Amygdala (tissue), 56 donors: ENCODE data around the gene ZMYM3.

Source experiments
- DNase-seq, 56 donors: peaks; one replicate each; lab custom pipeline; 2025; lab: John Stamatoyannopoulos, UW

The ZMYM3 gene

DNA sequence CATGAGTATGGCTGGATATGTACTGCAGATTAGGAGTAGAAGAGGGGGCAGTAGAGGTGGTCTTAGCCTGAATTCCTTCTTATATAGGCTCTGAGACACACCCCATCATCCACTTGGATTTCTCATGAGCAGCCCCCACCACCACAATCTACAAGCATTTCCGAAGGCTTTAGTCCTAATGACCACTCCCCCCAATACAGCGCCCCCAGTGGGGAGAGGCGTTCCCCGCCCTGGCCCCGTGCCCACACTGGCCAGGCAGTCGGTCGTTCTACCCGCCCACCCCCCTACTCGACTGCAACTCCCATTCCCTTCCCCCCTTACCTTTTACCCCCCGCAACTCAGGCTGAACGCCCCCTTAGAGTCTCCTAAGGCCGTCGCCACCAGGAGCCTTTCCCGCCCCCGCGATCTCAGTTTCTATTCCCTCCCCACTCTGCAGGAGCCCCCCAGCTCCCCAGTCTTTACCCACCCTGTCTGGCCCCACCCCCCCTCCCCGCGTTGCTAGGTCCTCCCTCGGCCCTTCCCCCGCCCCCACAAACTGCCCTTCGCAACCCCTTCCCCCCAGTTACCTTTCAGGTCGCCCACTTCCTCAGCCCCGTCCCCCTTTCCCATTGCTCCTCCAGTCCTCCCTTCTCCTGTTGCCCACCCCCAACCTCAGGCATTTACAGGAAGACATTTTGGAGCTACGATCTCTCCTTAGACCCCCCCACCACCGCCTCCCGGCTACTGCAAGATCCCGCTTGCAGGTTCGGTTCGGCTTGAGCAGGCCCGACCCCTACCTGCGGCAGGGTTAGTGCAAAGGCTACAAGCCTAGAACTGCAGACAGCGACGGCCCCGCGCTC, 468 bp downstream of the ZMYM3 start:
- peak in 26 of 56 donors; percentile 1 to 49 (median 6) for DNase-seq

DNA sequence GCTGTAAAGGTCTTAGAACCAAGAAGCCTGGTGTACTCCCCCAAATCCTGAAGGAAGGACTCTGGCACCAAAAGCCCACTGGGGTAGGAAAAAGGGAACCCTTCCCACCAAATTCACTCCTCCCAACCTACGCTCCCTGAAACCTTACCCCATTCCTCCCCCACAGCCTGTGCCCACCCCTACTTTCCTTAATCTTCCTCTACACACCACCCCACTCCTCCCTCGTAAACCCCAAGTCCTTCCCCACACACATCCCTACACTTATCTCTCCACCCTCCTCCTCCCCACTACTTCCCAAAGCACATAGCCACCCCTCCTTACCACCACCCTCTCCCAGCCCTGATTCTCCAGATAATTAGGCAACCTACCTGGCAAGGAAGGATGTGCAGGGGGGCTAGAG, 1.7 kb downstream of the ZMYM3 start:
- no peak for DNase-seq

DNA sequence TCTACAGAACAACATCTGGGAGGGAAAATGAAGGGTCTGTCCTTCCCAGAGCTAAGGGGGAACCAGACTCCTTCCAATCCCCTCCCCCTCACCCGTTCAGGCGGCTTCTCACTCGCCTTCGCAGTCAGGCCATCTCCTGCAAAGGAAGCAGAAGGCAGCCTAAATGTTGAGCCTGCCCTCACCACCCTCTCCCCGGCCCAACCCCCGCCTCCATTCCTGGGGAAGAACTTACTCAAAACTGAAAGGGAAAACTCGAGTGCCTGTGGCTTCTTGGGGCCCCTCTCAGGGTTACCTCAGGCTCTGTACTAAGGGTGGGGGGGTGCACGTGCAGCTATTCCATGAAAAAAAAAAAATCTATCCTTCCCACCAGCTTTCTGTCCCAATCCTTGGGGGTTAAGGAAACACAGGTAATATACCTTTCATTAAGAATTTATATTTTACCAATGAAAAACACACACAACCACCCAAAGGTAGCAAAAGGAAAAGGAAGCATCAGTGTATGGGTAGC, 2.4 kb downstream of the ZMYM3 start:
- DNase-seq = no peak

DNA sequence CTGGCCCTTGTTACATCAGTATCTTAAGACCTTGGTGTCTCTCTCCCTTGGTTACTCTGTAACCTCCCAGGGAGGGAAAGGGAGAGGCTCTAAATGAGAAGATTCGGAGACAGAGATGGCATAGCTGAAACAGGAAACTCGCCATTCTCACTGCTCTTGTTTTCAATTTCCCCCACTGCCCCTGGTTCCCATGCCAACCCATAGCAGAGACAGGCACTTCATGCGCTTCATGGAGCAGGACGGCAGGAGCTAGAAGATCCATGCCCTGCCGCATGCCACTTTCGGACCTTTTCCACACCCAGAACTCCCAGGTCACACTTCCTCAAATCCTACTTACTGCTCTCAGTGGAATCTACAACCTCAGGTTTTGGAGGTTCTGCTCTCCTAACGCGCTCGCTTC, 3.1 kb downstream of the ZMYM3 start:
- no peak for DNase-seq

DNA sequence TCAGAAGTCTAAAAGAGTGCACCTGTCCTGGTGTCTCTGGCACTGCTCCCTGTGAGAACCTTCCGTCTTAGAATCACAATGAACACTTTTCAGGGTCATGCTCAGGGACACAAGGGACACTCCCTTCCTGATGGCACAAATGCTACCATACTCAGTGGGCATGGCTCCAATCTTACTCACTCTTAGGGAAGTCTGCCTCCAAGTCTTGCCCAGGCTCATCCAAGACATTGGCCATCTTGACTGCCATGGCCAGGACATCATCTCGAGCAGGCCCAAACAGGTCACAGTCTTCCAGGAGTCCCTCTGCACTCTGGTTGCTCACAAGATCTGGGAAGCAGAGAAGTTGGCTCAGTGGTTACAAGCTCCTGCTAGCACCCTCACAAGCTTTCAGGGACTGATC, 8.8 kb downstream of the ZMYM3 start:
- DNase-seq = no peak

DNA sequence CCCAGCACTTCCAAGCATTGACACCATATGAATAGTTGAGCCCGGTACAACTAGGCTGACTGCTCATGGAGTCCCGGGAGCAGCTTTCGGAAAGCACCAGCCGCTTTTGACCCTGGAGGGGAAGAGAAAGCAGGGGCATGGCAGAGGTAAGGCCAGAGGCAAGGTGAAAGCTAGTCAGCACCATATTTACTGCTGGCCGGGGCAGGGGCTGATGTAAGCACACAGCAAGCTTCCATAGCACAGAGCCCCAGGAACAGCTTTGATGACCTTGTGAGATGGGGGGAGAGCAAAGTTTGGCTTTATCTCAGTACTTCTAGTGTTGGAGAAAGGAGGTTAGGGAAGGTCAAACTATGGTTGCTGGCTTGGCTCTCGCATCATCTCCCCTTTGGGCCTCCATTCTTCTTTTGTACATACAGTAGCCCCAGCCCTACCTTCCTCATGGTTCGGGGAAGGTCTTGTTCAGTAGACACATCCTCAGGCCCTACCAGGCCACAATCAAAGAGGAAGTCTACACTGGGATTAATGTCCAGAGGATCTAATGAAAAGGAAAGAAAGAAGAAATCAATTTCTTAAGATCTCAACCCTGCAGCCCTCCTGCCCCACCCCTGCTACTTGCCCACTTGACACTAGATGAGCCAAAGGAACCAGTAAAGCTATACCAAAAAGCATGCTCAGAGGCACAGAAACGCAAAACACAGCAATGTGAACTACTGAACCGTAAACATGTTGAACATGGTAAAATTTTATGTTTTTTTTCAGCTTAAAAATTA, 9.4 kb downstream of the ZMYM3 start:
- no peak for DNase-seq

DNA sequence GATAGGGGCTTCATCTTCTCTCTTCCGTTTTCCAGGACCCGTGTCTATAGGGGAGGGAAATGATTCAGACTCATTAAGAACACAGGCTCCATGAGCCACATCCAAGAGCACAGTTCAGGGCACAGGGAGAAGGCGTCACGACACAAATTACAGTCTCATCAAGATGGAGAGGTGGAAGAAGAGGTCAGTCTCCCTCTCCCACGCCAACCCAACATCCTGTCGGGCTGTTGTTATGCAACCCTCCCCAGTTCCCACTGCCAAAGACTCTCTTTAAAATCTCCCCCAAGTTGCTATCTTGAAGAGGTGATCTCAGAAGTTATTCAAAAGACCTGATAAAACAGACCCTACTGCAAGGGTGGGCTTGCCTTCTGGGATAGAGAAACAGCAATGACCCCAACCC, 12.6 kb downstream of the ZMYM3 start:
- DNase-seq = no peak

DNA sequence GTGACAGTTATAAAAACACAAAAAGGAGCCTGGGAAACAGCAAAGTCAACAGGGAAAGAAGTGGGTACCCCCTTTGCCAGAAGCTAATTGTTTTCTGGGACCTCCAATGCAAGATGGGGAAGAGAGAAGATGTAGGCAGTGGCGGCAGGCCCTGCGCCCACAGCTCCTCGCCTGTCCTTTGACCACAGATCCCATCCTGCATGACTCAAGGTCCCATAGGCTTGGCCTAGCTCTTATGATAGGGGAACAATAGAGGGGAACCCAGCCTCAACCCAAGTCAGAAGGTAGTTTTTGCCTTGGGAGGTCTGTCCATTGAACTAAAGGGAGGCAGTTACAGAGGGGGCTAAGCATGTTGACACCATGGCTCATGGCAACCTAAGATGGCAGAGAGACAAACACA, 14.2 kb downstream of the ZMYM3 start:
- no peak for DNase-seq

DNA sequence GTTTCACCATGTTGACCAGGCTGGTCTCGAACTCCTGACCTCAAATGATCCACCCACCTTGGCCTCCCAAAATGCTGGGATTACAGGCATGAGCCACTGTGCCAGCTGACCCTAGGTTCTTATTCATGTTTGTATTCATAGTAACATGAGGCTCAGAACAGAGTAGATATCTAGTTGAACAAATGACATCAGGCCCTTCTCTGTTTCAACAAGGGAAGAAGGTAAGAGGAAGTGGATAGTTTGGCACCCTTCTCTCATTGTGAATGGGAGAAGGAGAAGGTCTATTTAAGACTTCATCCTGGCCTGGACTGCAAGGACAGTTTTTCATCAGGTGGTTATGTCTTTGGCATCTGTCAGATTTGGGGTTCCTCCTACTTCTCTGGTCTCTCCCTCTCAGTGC, 17.1 kb downstream of the ZMYM3 start:
- DNase-seq = no peak

DNA sequence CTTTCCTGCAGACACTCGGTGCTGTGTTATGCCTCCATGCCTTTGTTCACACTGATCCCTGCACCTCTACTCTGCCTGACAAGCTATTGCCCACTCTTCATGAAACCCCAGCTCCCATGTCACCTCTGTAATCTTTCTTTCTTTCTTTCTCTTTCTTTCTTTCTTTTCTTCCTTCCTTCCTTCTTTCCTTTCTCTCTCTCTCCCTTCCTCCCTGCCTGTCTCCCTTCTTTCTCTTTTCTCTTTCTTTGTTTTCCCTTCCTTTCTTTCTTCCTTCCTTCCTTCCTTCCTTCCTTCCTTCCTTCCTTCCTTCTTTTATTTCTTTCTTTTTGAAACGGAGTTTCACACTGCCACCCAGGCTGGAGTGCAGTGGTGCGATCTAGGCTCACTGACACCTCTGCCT, 18.5 kb downstream of the ZMYM3 start:
- no peak for DNase-seq

DNA sequence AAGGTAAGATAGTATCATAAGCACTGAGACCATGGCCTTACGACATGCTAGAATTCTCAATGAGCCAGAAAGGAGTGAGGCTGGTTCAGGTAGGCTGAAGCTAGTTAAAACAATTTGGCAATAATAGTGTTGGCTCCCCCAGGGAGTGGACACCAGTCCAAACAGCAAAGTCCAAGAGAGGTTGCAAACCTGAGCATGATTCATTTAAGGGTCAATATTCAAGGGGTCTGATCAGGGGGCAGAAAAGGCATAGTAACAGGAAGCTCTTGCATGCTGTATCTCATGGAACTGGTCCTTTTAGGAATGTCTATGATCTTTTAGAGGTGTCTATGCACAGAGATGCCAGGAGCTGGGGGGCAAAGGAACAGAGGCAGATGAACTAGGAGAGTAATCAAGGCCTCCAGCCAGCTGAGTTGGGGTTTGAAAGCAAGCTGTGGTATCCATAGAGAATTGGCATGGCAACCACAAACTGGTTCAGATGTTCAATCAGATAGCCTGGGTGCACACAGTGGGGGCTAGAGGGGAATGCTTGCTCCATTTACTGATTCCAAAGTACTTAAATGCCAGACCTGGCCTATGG, 25.8 kb downstream of the ZMYM3 start:
- DNase-seq = no peak

DNA sequence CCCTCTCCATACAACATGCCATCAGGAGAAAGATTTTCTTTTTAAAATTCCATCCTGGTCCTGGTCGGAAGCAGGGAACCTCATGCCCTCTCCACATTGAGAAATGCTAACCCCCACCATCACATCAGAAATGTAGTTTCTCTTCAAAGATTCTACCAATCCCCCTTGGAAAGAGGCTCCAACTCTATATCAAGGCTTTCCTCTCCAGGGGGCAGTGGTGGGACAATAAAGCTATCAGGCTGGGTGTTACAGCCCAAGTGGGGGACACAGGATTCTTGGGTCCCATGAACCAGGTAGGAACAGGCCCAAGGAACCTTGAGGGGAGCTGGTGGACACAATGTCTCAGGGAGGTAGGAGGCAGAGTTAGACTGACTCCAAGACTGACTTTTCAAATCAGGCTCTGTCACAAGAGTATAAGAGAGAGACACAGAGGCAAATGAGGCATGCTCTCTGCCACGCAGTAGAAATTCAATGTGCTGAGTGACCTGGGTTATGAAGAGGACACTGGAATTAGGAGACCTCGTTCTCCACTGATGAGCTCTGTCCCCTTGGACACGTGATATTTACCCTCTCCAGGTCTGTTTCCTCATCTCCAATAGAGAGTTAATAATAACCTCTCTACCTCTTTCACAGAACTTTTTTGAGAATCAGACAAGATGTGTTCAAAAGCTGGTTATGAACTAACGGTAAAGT, 26.4 kb downstream of the ZMYM3 start:
- DNase-seq = peak in 1 of 56 donors; percentile 3

DNA sequence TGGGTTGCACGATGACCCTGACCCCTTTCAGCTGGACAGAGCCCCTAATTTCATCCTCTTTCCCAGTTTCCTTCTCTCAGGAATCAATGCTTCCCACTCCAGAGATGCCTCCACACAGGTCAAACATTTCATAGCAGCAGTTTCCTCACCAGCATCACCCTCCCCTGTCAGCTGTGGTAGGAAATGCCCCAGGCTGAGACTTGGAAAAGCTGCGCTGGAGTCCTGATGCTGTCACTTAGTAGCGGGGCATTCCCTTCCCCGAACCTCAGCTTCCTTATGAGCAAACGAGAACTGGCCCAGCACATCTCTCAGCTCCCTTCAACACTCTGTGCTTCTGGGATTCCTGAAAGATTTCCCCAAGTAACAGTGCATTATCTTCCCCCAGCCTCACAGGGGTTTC, 28.3 kb downstream of the ZMYM3 start:
- DNase-seq = no peak

DNA sequence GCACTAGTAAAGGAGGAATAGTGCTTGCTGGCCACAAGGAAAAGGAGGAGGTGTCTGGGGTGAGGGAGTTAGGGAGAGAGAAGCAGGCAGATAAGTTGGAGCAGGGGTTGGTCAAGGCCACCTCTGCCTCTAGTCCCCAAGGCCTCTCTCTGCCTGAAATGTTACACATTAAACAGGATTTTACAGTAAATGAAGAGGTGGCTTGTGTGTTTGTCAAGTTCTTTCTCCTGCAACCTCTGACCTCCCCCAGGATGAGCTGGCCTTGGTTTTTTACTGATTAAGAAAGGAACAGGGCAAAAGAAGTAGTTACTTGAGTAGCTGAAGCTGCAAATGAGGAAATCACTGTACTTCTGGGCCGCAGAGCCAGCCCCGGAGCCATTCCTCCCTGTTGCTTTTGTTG, 28.9 kb downstream of the ZMYM3 start:
- DNase-seq = no peak

DNA sequence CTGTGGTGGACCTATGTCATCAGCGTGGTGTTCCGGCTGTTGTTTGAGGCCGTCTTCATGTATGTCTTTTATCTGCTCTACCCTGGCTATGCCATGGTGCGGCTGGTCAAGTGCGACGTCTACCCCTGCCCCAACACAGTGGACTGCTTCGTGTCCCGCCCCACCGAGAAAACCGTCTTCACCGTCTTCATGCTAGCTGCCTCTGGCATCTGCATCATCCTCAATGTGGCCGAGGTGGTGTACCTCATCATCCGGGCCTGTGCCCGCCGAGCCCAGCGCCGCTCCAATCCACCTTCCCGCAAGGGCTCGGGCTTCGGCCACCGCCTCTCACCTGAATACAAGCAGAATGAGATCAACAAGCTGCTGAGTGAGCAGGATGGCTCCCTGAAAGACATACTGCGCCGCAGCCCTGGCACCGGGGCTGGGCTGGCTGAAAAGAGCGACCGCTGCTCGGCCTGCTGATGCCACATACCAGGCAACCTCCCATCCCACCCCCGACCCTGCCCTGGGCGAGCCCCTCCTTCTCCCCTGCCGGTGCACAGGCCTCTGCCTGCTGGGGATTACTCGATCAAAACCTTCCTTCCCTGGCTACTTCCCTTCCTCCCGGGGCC, 29.7 kb downstream of the ZMYM3 start:
- peak in 1 of 56 donors; percentile 5 for DNase-seq

DNA sequence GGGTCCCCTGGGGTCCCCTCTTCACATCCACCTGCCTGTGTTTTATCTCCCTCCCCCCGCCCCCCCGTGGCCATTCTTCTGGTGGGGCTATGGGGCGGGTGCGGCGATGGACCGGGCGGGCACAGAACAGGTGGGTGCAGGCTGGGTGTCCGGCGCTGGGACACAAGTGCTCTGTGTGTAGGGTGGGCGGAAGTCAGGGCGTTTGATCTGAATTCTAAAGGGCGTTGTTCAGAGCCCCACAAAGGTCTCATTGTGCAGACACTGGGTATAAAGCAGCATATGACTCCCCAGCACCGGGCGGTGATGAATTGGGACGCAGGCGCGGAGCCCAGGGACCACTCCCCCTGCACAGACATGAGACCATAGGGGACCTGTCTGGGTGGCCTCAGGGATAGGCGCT, 31.0 kb downstream of the ZMYM3 start, which contains the start of gene GJB1:
Gene GJB1, plus strand, starts transcription at position 296 of the 400 bp plus-strand sequence. CDS start 484 bp downstream, outside the sequence.
- peak in 52 of 56 donors; percentile 2 to 84 (median 54) for DNase-seq

DNA sequence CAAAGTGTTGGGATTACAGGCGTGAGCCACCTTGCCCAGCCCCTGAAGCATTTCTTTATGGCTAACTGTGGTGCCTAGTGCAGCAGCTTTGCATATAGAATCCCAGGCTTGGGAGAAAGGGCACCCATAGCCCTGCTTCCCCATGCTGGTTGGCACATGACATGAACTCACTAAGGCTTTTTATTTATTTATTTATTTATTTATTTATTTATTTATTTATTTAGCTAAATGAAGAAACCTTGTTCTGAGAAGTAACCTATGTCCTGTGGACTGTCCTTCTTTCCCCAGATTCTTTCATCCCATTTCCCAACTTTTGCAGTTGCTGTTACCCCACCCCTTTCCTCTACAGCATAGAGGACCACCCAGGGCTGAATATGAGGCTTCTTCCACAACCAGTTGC, 32.8 kb downstream of the ZMYM3 start:
- no peak for DNase-seq

DNA sequence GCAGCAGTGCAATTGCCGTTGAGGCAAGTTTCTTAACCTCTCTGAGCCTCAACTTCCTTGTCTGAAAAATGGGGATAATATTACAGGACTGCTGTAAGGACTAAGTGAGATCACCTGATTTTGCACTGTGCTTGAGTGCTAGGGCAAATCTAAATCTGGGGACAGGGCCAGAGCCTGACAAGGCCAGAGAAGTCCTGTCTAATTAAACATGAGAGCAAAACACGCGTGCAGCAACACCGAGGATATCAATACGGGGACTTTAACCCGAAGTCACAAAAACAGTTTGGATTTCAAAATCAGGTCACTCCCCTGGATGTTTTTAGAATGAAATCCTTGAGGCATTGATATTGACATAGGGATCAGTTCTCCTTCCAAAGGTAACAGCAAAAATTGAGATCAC, 36.6 kb downstream of the ZMYM3 start:
- no peak for DNase-seq

DNA sequence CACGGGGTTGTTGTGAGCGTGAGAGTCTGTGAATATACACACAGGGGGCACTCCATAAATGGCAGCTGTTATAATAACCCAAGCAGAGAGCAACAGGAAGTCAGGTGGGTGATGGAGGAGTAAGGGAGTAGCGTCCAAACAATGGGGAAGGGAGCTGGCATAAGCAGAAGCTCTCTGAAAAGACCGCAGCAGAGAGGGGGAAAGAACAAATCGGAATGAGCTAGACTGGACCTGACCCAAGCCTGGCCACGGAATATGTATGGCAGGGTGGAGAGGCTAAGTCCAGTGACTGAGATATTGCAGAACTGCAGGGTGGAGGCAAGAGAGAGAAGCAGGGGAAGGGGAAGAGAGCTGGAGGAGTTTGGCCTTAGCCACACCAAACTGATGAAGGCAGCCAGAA, 37.5 kb downstream of the ZMYM3 start:
- no peak for DNase-seq

DNA sequence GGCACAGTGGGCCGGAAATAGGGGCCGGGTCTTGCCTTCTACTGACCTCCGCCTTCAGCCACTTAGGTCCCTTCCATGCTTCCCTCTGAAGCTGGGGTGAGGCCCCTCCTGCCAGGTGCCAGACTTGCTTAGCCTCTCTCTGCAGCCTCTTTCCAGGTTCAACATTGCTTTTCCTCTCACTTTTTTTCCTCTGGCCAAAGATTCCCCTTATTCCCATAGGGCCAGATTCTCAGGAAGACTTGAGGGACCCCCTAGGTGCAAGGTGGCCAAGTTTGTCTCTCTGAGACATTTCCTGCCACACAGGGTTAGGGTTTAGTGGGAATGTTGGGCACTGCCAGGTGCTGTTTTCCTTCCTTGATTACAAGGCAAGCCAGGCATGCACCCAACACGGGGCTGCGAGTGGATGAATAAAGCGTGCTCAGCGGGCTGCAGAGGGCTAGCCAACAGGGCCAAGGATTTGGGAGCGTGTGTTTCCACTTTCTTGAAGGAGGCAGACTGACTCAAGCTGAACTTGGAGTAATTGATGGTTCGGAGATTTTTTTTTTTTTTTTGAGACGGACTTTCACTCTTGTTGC, 38.5 kb downstream of the ZMYM3 start:
- DNase-seq = no peak
